Prostate gland (tissue), 2 donors: ENCODE measurements around the gene POU3F2.

Experiments
- POLR2A ChIP-seq: fragments of 450-650 bp; IDR thresholded peaks from one replicate; pipeline ENCODE4 v1.6.1; 2016; ENCODE audit warnings: antibody characterized with exemption, mild to moderate bottlenecking
- POLR2AphosphoS5 ChIP-seq: sonication (generic); formaldehyde crosslinking; IDR thresholded peaks from one replicate; pipeline ENCODE4 v1.6.1; 2017; ENCODE audit warnings: antibody characterized with exemption
- TF ChIP-seq, protein P1 (sequence below), 4 experiments: fragments of 200-600 bp in 2 of 4; fragments of 450-650 bp in 2 of 4; sonication (generic) in 2 of 4; IDR thresholded peaks; 1 replicate in 3 of 4; 2 replicates in 1 of 4; pipeline ENCODE4 v1.5.1; 2016 to 2019; ENCODE audit warnings: antibody characterized with exemption in 4 of 4, mild to moderate bottlenecking in 2 of 4, moderate library complexity in 2 of 4

DNA sequence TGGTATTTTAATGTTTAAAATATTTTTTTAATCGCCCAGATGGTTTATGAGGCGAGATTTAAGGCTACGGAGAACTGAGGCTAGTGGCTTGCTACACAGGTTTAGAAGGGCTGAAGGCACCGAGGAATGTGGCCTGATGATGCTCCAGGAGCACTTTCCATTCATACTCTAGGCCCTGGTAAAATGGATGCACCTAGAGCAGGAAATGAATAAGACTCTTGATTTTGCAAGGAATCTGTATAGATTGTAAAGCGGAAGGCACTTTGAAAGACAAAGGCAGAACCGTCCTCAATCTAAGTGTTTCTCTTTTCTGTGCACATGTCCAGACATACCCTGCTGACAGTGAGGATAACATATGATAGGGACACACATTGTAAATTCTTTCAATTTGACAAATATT lies 30.1 kb downstream of the POU3F2 start:
- TF ChIP-seq, protein P1, sequence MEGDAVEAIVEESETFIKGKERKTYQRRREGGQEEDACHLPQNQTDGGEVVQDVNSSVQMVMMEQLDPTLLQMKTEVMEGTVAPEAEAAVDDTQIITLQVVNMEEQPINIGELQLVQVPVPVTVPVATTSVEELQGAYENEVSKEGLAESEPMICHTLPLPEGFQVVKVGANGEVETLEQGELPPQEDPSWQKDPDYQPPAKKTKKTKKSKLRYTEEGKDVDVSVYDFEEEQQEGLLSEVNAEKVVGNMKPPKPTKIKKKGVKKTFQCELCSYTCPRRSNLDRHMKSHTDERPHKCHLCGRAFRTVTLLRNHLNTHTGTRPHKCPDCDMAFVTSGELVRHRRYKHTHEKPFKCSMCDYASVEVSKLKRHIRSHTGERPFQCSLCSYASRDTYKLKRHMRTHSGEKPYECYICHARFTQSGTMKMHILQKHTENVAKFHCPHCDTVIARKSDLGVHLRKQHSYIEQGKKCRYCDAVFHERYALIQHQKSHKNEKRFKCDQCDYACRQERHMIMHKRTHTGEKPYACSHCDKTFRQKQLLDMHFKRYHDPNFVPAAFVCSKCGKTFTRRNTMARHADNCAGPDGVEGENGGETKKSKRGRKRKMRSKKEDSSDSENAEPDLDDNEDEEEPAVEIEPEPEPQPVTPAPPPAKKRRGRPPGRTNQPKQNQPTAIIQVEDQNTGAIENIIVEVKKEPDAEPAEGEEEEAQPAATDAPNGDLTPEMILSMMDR (IDR thresholded peaks at IDR 0.05), result no peak
- TF ChIP-seq POLR2A (no peak), POLR2AphosphoS5 (no peak)
